SU-DHL-6 (cell line): ENCODE data around the gene RPS6KA2.

Experiments used
- H2AFZ ChIP-seq: fragments of 200-600 bp; sonication (generic); 2 replicates; pipeline ENCODE4 v1.6.1; 2014; ENCODE audit warnings: low read depth, mild to moderate bottlenecking, moderate library complexity, mixed read lengths, antibody characterized with exemption, low read length; ENCODE audit not compliant: severe bottlenecking
- H3F3A ChIP-seq: fragments of 200-600 bp; shearing (Covaris generic); 2 replicates; pipeline ENCODE4 v1.6.0; 2016; ENCODE audit warnings: antibody characterized with exemption, mild to moderate bottlenecking; ENCODE audit not compliant: insufficient read depth
- H3K27ac ChIP-seq: fragments of 200-600 bp; sonication (generic); 2 replicates; pipeline ENCODE4 v1.5.1; 2016; ENCODE audit warnings: low read depth, mild to moderate bottlenecking, low read length, moderate library complexity, mixed read lengths
- H3K27me3 ChIP-seq: fragments of 200-600 bp; sonication (generic), shearing (Covaris generic); 2 replicates; pipeline ENCODE4 v1.6.0; 2014; ENCODE audit warnings: mild to moderate bottlenecking, low read length
- H3K36me3 ChIP-seq: fragments of 200-600 bp; sonication (generic); 2 replicates; pipeline ENCODE4 v1.6.1; 2014; ENCODE audit warnings: mild to moderate bottlenecking, low read length, mixed read lengths
- H3K4me2 ChIP-seq: fragments of 300-600, 200-600 bp; shearing (Covaris generic), sonication (generic); 2 replicates; pipeline ENCODE4 v1.6.0; 2014; ENCODE audit warnings: low read length, low read depth, mild to moderate bottlenecking; ENCODE audit not compliant: poor library complexity, severe bottlenecking
- H3K4me3 ChIP-seq: fragments of 200-600 bp; sonication (generic); 2 replicates; pipeline ENCODE4 v1.5.1; 2014; ENCODE audit warnings: antibody characterized with exemption, low read length, mild to moderate bottlenecking, mixed read lengths; ENCODE audit not compliant: insufficient read depth, poor library complexity, severe bottlenecking
- H3K79me2 ChIP-seq: fragments of 200-600 bp; sonication (generic); 2 replicates; pipeline ENCODE4 v1.6.1; 2014; ENCODE audit warnings: mild to moderate bottlenecking, low read length, moderate library complexity; ENCODE audit not compliant: insufficient read depth
- H3K9ac ChIP-seq: fragments of 200-600 bp; sonication (generic); 2 replicates; pipeline ENCODE4 v1.7.0; 2014; ENCODE audit warnings: mild to moderate bottlenecking, low read length
- H3K9me2 ChIP-seq: fragments of 200-600 bp; sonication (generic); replicated peaks from 2 replicates; pipeline ENCODE4 v1.6.1; 2014; ENCODE audit warnings: low read length; ENCODE audit not compliant: insufficient read depth
- H3K9me3 ChIP-seq: fragments of 200-600 bp; sonication (generic); 2 replicates; pipeline ENCODE4 v1.6.1; 2014; ENCODE audit warnings: low read length, mixed read lengths; ENCODE audit not compliant: insufficient read depth
- H4K20me1 ChIP-seq: fragments of 200-600 bp; sonication (generic); 2 replicates; pipeline ENCODE4 v1.6.1; 2014; ENCODE audit warnings: low read depth, mild to moderate bottlenecking, antibody characterized with exemption, low read length, moderate library complexity, mixed read lengths
- CTCF ChIP-seq: fragments of 200-600 bp; sonication (generic); IDR thresholded peaks from one replicate; pipeline ENCODE4 v1.5.1; 2017; ENCODE audit warnings: antibody characterized with exemption, mild to moderate bottlenecking, low read length, moderate library complexity; ENCODE audit not compliant: insufficient read depth, poor library complexity, severe bottlenecking
- EZH2phosphoT487 ChIP-seq: fragments of 200-600 bp; sonication (generic), shearing (Covaris generic); conservative IDR thresholded peaks from 2 replicates; pipeline ENCODE4 v1.6.1; 2018; ENCODE audit warnings: mild to moderate bottlenecking, antibody characterized with exemption, low read length, moderate library complexity, mixed read lengths

RPS6KA2 gene

GRCh38 chr6:166496460-166496859, 130.6 kb downstream of the RPS6KA2 start:
- no peaks in the 10 kb centered on the region for H3F3A ChIP-seq
- no peak overlapping the region for H3K4me2 ChIP-seq
- H3K9ac ChIP-seq: no peak overlapping the region
- H4K20me1 ChIP-seq: no peaks in the 10 kb centered on the region
- no peaks in the 10 kb centered on the region for H3K27me3 ChIP-seq
- H3K9me3 ChIP-seq: no peaks in the 10 kb centered on the region
- no peaks in the 10 kb centered on the region for H3K79me2 ChIP-seq
- no peak for TF ChIP-seq CTCF
- TF ChIP-seq EZH2phosphoT487: no peak
- H3K9me2 ChIP-seq: no peaks in the 10 kb centered on the region
- H2AFZ ChIP-seq: no peak overlapping the region
- H3K36me3 ChIP-seq: no peaks in the 10 kb centered on the region
- H3K4me3 ChIP-seq: no peak overlapping the region
- no peak overlapping the region for H3K27ac ChIP-seq

GRCh38 chr6:166495487-166496314, 131.3 kb downstream of the RPS6KA2 start:
- Histone ChIP-seq H3K27me3 (no peaks in the 10 kb centered on the region), H3K9me2 (no peaks in the 10 kb centered on the region), H3K4me3 (no peak overlapping the region), H3K36me3 (no peaks in the 10 kb centered on the region), H4K20me1 (no peaks in the 10 kb centered on the region), H3K4me2 (no peak overlapping the region), H3K27ac (no peak overlapping the region), H2AFZ (no peak overlapping the region), H3K79me2 (no peaks in the 10 kb centered on the region), H3F3A (no peaks in the 10 kb centered on the region), H3K9ac (no peak overlapping the region), H3K9me3 (no peaks in the 10 kb centered on the region)
- no peak for TF ChIP-seq EZH2phosphoT487
- TF ChIP-seq CTCF: no peak

- H3K9ac ChIP-seq: no peak overlapping the region
- no peak overlapping the region for H3K4me3 ChIP-seq
- H2AFZ ChIP-seq: no peak overlapping the region
- H3K4me2 ChIP-seq: no peak overlapping the region
- no peaks in the 10 kb centered on the region for H3K79me2 ChIP-seq
- no peaks in the 10 kb centered on the region for H3F3A ChIP-seq
- no peaks in the 10 kb centered on the region for H3K36me3 ChIP-seq
- H3K27ac ChIP-seq: no peak overlapping the region
- H3K27me3 ChIP-seq: no peaks in the 10 kb centered on the region
- no peaks in the 10 kb centered on the region for H3K9me3 ChIP-seq
- H3K9me2 ChIP-seq: no peaks in the 10 kb centered on the region
- no peaks in the 10 kb centered on the region for H4K20me1 ChIP-seq
- TF ChIP-seq CTCF (no peak), EZH2phosphoT487 (no peak)
Observed at GRCh38 chr6:166494757-166495486, 132.1 kb downstream of the RPS6KA2 start.
